HFFc6 (cell line): ENCODE data around the gene THADA. TPM values are rescaled to one million over a fixed set of nuclear protein-coding genes. Genes with fewer than 3 reads are reported as not detected.

ENCODE experiments used
- DNase-seq: peaks from one replicate; pipeline ENCODE4 v3.0.0-alpha.2; 2018
- H3K27ac Mint-ChIP-seq: 2 replicates; pipeline ENCODE4 v1.8.0; 2020; ENCODE audit warnings: mild to moderate bottlenecking, mixed read lengths
- H3K27me3 Mint-ChIP-seq: 2 replicates; pipeline ENCODE4 v1.8.0; 2021; ENCODE audit warnings: mild to moderate bottlenecking, moderate library complexity, mixed read lengths; ENCODE audit not compliant: insufficient read depth
- H3K36me3 Mint-ChIP-seq: 2 replicates; pipeline ENCODE4 v1.8.0; 2021; ENCODE audit warnings: low read depth, mixed read lengths
- H3K4me1 Mint-ChIP-seq: 2 replicates; pipeline ENCODE4 v1.8.0; 2020; ENCODE audit warnings: low read depth, mixed read lengths
- H3K4me3 Mint-ChIP-seq: 2 replicates; pipeline ENCODE4 v1.8.0; 2020; ENCODE audit warnings: mild to moderate bottlenecking, moderate library complexity, mixed read lengths
- H3K9me3 Mint-ChIP-seq: 2 replicates; pipeline ENCODE4 v1.8.0; 2020; ENCODE audit warnings: mild to moderate bottlenecking, mixed read lengths
- CTCF ChIP-seq: fragments of 200-600 bp; sonication (generic); IDR thresholded peaks from 2 replicates; pipeline ENCODE4 v1.5.0; 2021; ENCODE audit warnings: antibody characterized with exemption, mild to moderate bottlenecking
- total RNA-seq, 6 experiments: library from RNA; stranded (reverse); fragmentation: NEBNext Ultra II Directional; extraction: Animal tissue kit (Norgen Biotek cat#: 25700); gene quantifications; 2 replicates in 1 of 6; 3 replicates in 5 of 6; pipeline ENCODE4 v1.2.3, GENCODE V29; 2021

Gene THADA
- total RNA-seq, 6 experiments from 2014 or later, result 14.3 to 20.5 (median 17.3) TPM

DNA sequence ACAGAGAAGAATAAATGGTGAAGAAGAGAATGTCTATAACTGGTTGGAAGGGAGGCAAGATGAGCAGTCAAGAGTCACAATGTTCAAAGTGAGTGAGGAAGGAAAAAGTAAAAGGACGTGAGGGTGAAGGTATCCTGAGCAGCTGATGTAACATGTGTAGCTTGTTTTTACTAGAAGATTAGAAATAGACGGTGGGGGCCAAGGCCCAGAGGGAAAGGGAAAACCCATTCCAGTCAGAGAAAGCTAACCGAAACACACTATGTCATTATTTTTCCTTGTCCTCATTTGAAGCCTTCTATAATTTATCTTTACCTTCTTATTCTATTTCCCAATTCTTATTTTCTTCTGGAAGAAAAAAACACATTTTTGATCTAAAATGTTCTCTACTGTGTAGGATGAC, 176.6 kb downstream of the THADA start:
- no peaks in the 10 kb centered on the region for H3K9me3 Mint-ChIP-seq
- H3K27ac Mint-ChIP-seq, result no peak overlapping the region
- H3K4me3 Mint-ChIP-seq, result no peak overlapping the region
- H3K36me3 Mint-ChIP-seq, result peaks cover 13% of the 10 kb centered on the region
- no peak for TF ChIP-seq CTCF
- H3K4me1 Mint-ChIP-seq, result peaks cover 18% of the 10 kb centered on the region
- H3K27me3 Mint-ChIP-seq, result peaks cover 2% of the 10 kb centered on the region; the same call in 1 of the 2 replicates
- DNase-seq, result no peak

- H3K4me1 Mint-ChIP-seq, result peaks cover 15% of the 10 kb centered on the region
These were observed 177.2 kb downstream of the THADA start for GRCh38 chr2:43418680-43419079.

DNA sequence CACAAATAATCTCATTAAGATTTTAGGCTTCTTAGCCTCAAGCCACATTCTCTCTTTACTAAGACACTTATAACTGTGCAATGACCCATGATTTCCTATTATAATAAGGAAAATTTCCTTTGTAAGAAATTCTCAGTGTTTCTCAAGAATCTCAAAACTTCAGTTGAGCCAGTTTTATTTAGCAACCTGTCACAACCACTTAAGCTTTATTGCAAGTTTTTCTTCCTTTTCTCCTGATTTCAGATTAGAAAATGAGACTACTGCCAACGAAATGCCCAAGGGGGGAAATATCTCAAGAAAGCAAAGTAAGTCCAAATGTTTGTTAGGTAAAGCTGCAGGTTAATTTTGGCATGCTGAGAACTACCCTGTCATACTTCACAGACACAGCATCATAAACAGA, 178.5 kb downstream of the THADA start:
- H3K27ac Mint-ChIP-seq, result no peak overlapping the region

More at GRCh38 chr2:43418680-43419079, 177.2 kb downstream of the THADA start:
- Mint-ChIP-seq H3K9me3 (no peaks in the 10 kb centered on the region), H3K4me3 (no peak overlapping the region), H3K27ac (no peak overlapping the region), H3K27me3 (peaks cover 2% of the 10 kb centered on the region; the same call in 1 of the 2 replicates), H3K36me3 (peaks cover 10% of the 10 kb centered on the region)
- no peak for TF ChIP-seq CTCF
- DNase-seq, result no peak

DNA sequence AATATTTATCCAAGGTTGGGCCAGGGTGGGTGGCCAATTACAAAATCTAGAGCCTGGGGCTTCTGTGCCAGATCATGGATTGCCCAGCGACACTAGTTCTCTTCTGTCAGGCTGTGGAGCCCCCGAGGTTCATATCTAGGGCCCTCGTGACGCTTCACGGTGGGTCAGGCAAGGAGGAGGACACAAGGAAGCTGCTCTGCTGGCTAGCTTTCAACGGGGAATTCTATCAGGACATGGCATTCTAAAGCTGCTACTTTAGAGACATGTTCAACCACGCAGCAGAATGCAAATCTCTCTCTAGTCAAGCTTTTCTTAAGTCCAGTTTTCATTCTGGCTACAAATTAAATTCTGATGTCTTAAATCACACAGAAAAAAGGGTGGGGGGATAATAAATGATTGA, 180.2 kb downstream of the THADA start:
- TF ChIP-seq CTCF, result no peak
- peaks cover 2% of the 10 kb centered on the region; the same call in 1 of the 2 replicates for H3K27me3 Mint-ChIP-seq
- peaks cover 14% of the 10 kb centered on the region for H3K36me3 Mint-ChIP-seq
- H3K4me1 Mint-ChIP-seq, result peaks cover 28% of the 10 kb centered on the region
- no peak overlapping the region for H3K27ac Mint-ChIP-seq
- H3K4me3 Mint-ChIP-seq, result no peak overlapping the region
- DNase-seq, result no peak
- no peaks in the 10 kb centered on the region for H3K9me3 Mint-ChIP-seq

More for the DNA sequence above, 178.5 kb downstream of the THADA start:
- no peak for TF ChIP-seq CTCF
- Mint-ChIP-seq H3K36me3 (peaks cover 14% of the 10 kb centered on the region), H3K9me3 (no peaks in the 10 kb centered on the region), H3K4me1 (peaks cover 24% of the 10 kb centered on the region), H3K27me3 (peaks cover 2% of the 10 kb centered on the region; the same call in 1 of the 2 replicates), H3K4me3 (no peak overlapping the region)
- DNase-seq, result no peak

DNA sequence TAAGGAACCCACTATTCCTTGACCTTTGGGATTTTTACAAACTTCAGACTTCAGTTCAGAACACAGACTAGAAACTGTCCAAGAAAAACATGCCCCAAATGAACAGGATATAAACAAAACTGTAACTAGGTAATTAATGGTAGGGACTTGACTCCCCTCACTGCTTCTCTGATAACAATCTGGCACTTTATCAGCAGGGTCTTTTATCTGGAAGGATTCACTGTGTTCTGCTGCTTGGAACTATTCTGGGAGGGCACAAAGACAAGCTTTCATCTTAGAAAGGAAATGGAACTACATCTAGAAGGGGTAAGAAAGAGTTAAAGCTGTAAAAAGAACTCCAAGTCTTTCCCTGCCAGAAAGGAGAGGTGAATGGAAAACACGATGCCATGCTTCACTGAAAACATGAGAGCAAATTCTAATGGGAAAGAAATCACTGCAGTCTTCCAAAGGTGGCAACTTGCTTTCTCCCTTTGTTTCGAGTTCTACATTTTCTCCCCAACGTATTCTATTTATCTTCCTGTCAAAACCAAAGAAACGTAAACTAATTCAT, 181.2 kb downstream of the THADA start:
- Mint-ChIP-seq H3K4me1 (peaks cover 21% of the 10 kb centered on the region), H3K27me3 (no peaks in the 10 kb centered on the region), H3K9me3 (no peaks in the 10 kb centered on the region), H3K27ac (no peak overlapping the region), H3K36me3 (peaks cover 14% of the 10 kb centered on the region), H3K4me3 (no peak overlapping the region)
- no peak for DNase-seq
- TF ChIP-seq CTCF, result no peak
